ENCODE results near the gene MVD.

MVD gene

DNA sequence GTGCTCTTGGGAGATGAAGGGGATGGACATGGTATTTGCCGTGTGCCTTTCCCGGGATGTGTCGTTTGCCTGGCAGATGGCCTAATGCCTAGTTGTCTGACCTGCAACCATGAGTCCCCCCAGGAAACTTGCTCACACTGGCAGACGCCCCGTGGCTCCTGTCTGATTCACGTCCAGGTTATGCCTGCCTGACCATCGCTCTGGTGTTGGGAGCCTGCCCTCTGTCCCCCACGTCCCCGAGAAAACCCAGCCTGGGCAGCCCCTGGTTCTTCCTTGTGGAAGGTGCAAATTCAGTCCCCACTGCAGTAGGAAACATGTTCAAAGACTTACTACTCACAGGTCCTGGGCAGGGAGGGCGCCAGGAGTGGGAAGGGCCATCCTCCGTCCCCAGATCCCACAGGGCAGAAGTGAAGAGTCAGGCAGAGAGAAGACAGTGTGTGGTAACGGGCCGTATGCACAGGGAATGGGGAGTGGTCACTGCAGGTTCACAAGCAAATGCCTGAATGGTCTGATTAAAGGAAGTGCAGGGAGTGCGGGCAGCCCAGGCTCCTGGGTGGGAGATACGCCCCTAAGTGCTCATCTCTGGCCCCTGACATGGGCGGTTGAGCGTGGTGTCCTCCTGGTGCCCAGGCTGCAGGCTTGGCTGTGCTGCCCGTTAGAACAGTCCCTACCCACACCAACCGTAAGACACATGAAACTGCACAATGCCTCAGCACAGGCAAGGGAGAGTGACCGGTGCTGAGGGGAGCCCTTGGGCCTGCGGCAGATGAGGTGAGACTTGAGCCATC, 27.6 kb upstream of the MVD start:
- TF ChIP-seq CTCF (IDR thresholded peaks at IDR 0.05; ENCODE audit: low read depth, low read length, missing control alignments), result no peak
- in situ Hi-C loops (cut with HindIII; ENCODE audit: low pct_ligation_motif_present, low sequenced_read_pairs), result no loop called here
- H3K27me3 ChIP-seq (replicated peaks), result peaks cover 2% of the 10 kb centered on the region
- no peak for DNase-seq
- H3K27ac ChIP-seq, result no peak overlapping the region
- no peaks in the 10 kb centered on the region for H3K36me3 ChIP-seq (replicated peaks)
- H3K4me3 ChIP-seq (ENCODE audit: low read depth, low read length), result no peak overlapping the region

GRCh38 chr16:88688013-88688778, 25.3 kb upstream of the MVD start:
- Histone ChIP-seq H3K4me3 (ENCODE audit: low read depth, low read length) (no peak overlapping the region), H3K36me3 (replicated peaks) (no peaks in the 10 kb centered on the region), H3K27ac (no peak overlapping the region), H3K27me3 (replicated peaks) (peaks cover 2% of the 10 kb centered on the region)
- no peak for DNase-seq
- TF ChIP-seq CTCF (IDR thresholded peaks at IDR 0.05; ENCODE audit: low read depth, low read length, missing control alignments), result no peak
- in situ Hi-C loops (cut with HindIII; ENCODE audit: low pct_ligation_motif_present, low sequenced_read_pairs), result loop anchor here (10.0 kb wide), 1 partner anchor 97 kb away; the partner anchor contains the start of gene PIEZO1

- in situ Hi-C loops (cut with HindIII; ENCODE audit: low pct_ligation_motif_present, low sequenced_read_pairs), result loop anchor here (10.0 kb wide), 1 partner anchor 97 kb away; the partner anchor contains the start of gene PIEZO1
- DNase-seq, result no peak
- Histone ChIP-seq H3K4me3 (ENCODE audit: low read depth, low read length) (no peak overlapping the region), H3K27me3 (replicated peaks) (peaks cover 2% of the 10 kb centered on the region), H3K27ac (no peak overlapping the region), H3K36me3 (replicated peaks) (no peaks in the 10 kb centered on the region)
- TF ChIP-seq CTCF (IDR thresholded peaks at IDR 0.05; ENCODE audit: low read depth, low read length, missing control alignments), result no peak
Measured at GRCh38 chr16:88687676-88688012, 24.8 kb upstream of the MVD start.

GRCh38 chr16:88687254-88687576, 24.3 kb upstream of the MVD start:
- no peak overlapping the region for H3K27ac ChIP-seq
- in situ Hi-C loops (cut with HindIII; ENCODE audit: low pct_ligation_motif_present, low sequenced_read_pairs), result loop anchor here (10.0 kb wide), 1 partner anchor 98 kb away; the partner anchor contains the start of gene PIEZO1

More at GRCh38 chr16:88687254-88687576, 24.3 kb upstream of the MVD start:
- DNase-seq, result no peak
- Histone ChIP-seq H3K27me3 (replicated peaks) (peaks cover 2% of the 10 kb centered on the region), H3K4me3 (ENCODE audit: low read depth, low read length) (no peak overlapping the region), H3K36me3 (replicated peaks) (no peaks in the 10 kb centered on the region)
- TF ChIP-seq CTCF (IDR thresholded peaks at IDR 0.05; ENCODE audit: low read depth, low read length, missing control alignments), result no peak
